GM18508 (cell line): Measurements from ENCODE around the gene MAP3K14.

Experiments
- ATAC-seq: cut with Tn5 transposase; IDR thresholded peaks from one replicate; pipeline ENCODE4 v1.9.1; 2021; ENCODE audit warnings: moderate number of reproducible peaks; ENCODE audit not compliant: insufficient read depth, unreplicated experiment

Gene MAP3K14

GRCh38 chr17:45287526-45288500 is 29.0 kb downstream of the MAP3K14 start:
- no peak for ATAC-seq

- no peak for ATAC-seq
These were observed 30.5 kb downstream of the MAP3K14 start for GRCh38 chr17:45286286-45286685.

- no peak for ATAC-seq
These were observed 32.4 kb downstream of the MAP3K14 start for GRCh38 chr17:45284176-45285140.

- ATAC-seq, result no peak
These were observed 33.1 kb downstream of the MAP3K14 start for GRCh38 chr17:45283711-45284110.

GRCh38 chr17:45282683-45283644 is 33.9 kb downstream of the MAP3K14 start:
- no peak for ATAC-seq

GRCh38 chr17:45279898-45280297 is 36.9 kb downstream of the MAP3K14 start:
- no peak for ATAC-seq

GRCh38 chr17:45277992-45278391 is 38.8 kb downstream of the MAP3K14 start:
- no peak for ATAC-seq

- no peak for ATAC-seq
These were observed 39.5 kb downstream of the MAP3K14 start for GRCh38 chr17:45277216-45277849.

- no peak for ATAC-seq
These were observed 40.8 kb downstream of the MAP3K14 start for GRCh38 chr17:45276031-45276430.

GRCh38 chr17:45274033-45274432 is 42.8 kb downstream of the MAP3K14 start:
- ATAC-seq, result no peak

GRCh38 chr17:45273551-45273957 is 43.3 kb downstream of the MAP3K14 start:
- ATAC-seq, result no peak

- ATAC-seq, result no peak
These were observed 45.2 kb downstream of the MAP3K14 start for GRCh38 chr17:45271603-45272002.

- ATAC-seq, result no peak
These were observed 45.9 kb downstream of the MAP3K14 start for GRCh38 chr17:45270828-45271418.

GRCh38 chr17:45269912-45270311 is 46.9 kb downstream of the MAP3K14 start:
- no peak for ATAC-seq

- no peak for ATAC-seq
These were observed 49.3 kb downstream of the MAP3K14 start for GRCh38 chr17:45267436-45268055.

- ATAC-seq, result no peak
These were observed 50.4 kb downstream of the MAP3K14 start for GRCh38 chr17:45266372-45266926.

- ATAC-seq, result no peak
These were observed 51.0 kb downstream of the MAP3K14 start for GRCh38 chr17:45265821-45266220.

GRCh38 chr17:45264988-45265387 is 51.8 kb downstream of the MAP3K14 start:
- ATAC-seq, result no peak
